GM10266 (cell line): Measurements from ENCODE around the gene RAP2A.
A peak's percentile ranks its signal among the peaks of the same experiment; 100 is the strongest.

Experiments
- DNase-seq: peaks from one replicate; pipeline ENCODE4 v3.0.0; 2012; ENCODE audit errors: extremely low spot score
- CTCF ChIP-seq: IDR thresholded peaks from 2 replicates; pipeline ENCODE4 v1.5.1; 2012; ENCODE audit warnings: mild to moderate bottlenecking, low read depth; ENCODE audit not compliant: control insufficient read depth, insufficient read depth; ENCODE audit errors: missing control alignments

RAP2A gene

DNA sequence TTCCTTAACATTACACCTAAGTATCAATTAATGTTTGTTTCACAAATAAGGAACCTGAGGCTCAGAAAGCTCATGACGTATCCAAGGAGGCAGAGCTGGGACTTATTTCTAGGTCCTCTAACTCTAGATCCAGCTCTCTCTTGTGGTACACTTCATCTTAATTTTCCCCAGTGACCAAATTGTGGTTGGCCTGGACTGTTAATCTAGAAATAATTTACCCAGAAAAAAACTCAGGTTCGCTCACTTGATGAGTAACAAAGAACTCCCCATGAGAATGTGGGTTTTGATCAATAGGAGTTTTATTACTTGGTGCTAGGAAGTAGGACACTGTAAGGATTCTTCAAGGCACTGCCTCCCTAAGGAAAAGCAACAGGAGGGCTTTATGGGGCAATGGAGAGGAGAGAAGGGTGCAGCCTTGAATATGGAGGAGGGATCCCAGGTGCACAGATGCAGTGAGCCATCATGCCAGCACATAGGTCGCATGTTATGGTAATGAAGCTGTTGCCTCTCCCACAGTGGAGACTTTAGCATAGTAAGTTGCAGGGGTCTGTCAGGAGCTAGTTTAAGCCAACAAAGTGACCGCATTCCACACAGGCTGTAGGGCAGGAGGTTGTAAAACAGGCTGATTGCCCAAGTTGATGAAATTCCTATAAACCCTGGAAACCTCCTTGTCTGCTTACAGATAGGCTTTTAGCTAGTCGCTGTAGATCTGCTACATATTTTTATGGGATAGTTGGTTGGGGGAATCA, 14.7 kb downstream of the RAP2A start:
- no peak for DNase-seq
- no peak for TF ChIP-seq CTCF

- TF ChIP-seq CTCF: no peak
- DNase-seq: no peak
These were observed 20.7 kb downstream of the RAP2A start for GRCh38 chr13:97454699-97455098.

- DNase-seq: no peak
- no peak for TF ChIP-seq CTCF
These were observed 22.1 kb downstream of the RAP2A start for GRCh38 chr13:97456047-97456446.

DNA sequence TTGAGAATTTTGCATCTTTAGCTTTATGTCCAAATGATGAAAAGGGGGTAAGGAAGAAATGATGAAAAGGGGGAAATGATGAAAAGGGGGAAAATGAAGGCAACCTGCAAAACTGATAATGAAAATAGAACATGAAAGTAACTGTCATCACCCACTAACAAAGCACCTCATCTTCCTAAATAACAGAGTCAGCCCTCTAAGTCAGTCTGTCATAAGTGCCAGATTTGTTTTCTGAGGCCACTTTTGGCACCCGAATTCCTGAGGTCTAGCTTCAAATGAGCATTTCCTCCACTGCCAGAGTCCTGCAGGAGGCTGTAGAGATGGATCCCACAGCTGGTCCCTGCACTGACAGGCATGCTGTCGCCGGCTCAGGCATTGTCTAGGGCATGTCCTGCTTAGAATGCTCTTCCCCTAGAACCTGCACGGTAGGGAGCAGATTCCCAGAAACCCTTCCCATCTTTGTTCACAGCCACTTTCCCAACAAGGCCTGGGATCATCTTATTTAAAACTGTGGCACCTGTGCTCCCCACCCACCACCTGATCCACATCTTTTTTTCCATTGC, 25.3 kb downstream of the RAP2A start:
- peak; percentile 15 for DNase-seq
- no peak for TF ChIP-seq CTCF

GRCh38 chr13:97460004-97460775, 26.2 kb downstream of the RAP2A start:
- no peak for TF ChIP-seq CTCF
- DNase-seq: peak; percentile 53

DNA sequence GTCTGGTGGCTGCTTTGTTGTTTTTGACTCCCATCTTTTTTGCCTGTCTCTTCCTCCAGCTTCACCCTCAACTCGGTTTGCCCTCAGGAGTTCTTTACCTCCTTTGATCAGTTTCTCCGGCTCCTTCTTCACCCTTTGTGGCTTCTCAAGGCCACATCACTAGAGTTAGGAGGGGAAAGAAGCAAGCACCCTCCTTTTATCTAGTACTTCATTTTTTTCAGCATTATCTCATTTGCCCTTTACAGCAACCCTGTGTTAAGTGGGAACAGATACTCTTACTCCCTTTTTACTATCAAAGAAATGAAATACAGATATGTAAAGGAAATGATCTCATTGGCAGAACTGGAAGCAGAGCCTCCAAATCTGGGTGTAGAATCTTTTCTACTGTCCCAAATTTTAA, 26.9 kb downstream of the RAP2A start:
- no peak for TF ChIP-seq CTCF

DNA sequence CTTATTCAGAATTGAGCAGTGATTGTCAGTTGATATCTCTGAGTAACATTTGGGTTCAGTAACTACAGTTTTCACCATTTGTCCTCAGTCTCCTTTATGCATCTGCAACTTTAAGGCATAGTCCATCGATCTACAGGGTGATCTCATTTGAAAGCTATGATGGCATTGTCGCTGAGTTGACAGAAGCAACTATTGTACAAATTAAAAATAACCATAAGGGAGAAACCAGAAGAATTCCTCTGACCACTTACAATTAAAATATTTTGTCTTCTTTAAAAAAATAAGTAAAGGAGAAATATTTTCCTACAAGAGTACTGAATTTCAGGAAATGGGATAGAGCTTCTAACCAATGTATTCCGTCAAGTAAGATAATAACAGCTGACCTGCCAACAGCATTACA, 30.6 kb downstream of the RAP2A start:
- DNase-seq: no peak
- no peak for TF ChIP-seq CTCF

More for the DNA sequence above, 26.9 kb downstream of the RAP2A start:
- peak; percentile 8 for DNase-seq
